Natural killer cell treated with Interleukin-12 subunit alpha and Interleukin-12 subunit beta and Interleukin-15 and Interleukin-18, amount 100 ng/mL, for 72 hours (primary cell): ENCODE measurements around the gene TPMT. TPM values are rescaled to one million over a fixed set of nuclear protein-coding genes. Genes with fewer than 3 reads are reported as not detected.
"Not testable (repeated sequence)": the region's sequence is repeated elsewhere in the genome, so short reads cannot be mapped to it uniquely, and the experiment has no call there.

Source experiments
- ATAC-seq, 2 donors: fragments of 150-1000 bp; cut with Tn5 transposase in 1 of 2; sonication (Bioruptor Pico), chemical (Tn5 transposase) in 1 of 2; 2 replicates each; pipeline ENCODE4 v1.10.0; 2021
- DNase-seq: peaks from one replicate; pipeline ENCODE4 v3.0.0; 2022; ENCODE audit warnings: low spot score
- H3K27ac Mint-ChIP-seq, 2 donors: 1 replicate in 1 of 2; 2 replicates in 1 of 2; pipeline ENCODE4 v1.8.0; 2022; ENCODE audit warnings: mixed read lengths in 2 of 2, mild to moderate bottlenecking in 1 of 2, moderate library complexity in 1 of 2
- H3K27me3 Mint-ChIP-seq, 2 donors: 1 replicate in 1 of 2; 2 replicates in 1 of 2; pipeline ENCODE4 v1.8.0; 2022; ENCODE audit warnings: mixed read lengths in 2 of 2
- H3K36me3 Mint-ChIP-seq: one replicate; pipeline ENCODE4 v1.8.0; 2022; ENCODE audit warnings: mixed read lengths
- H3K4me1 Mint-ChIP-seq, 2 donors: 1 replicate in 1 of 2; 2 replicates in 1 of 2; pipeline ENCODE4 v1.8.0; 2022; ENCODE audit warnings: low read depth in 2 of 2, mixed read lengths in 2 of 2, mild to moderate bottlenecking in 1 of 2
- H3K4me3 Mint-ChIP-seq: one replicate; pipeline ENCODE4 v1.8.0; 2022; ENCODE audit warnings: mixed read lengths
- H3K9me3 Mint-ChIP-seq: 2 replicates; pipeline ENCODE4 v1.8.0; 2022; ENCODE audit warnings: mixed read lengths
- total RNA-seq, 2 donors: library from RNA; stranded (reverse); gene quantifications; one replicate each; pipeline ENCODE4 v1.2.3, GENCODE V29; 2022

TPMT gene
- total RNA-seq, 2 donors from 2014 or later = 10.2 to 14.7 TPM

- H3K36me3 Mint-ChIP-seq = peaks cover 22% of the 10 kb centered on the region
- not testable (repeated sequence) for H3K27ac Mint-ChIP-seq, DNase-seq, H3K4me1 Mint-ChIP-seq, H3K4me3 Mint-ChIP-seq, H3K9me3 Mint-ChIP-seq, H3K27me3 Mint-ChIP-seq, ATAC-seq
Observed at GRCh38 chr6:18176198-18176597, 21.3 kb upstream of the TPMT start.

- ATAC-seq (no peak), DNase-seq (no peak)
- Mint-ChIP-seq H3K4me1 (no peaks in the 10 kb centered on the region), H3K36me3 (peaks cover 32% of the 10 kb centered on the region), H3K27ac (no peak overlapping the region), H3K27me3 (no peaks in the 10 kb centered on the region), H3K4me3 (no peak overlapping the region), H3K9me3 (no peaks in the 10 kb centered on the region)
Observed at GRCh38 chr6:18171871-18172270, 17.0 kb upstream of the TPMT start.

GRCh38 chr6:18168264-18168663 is 13.4 kb upstream of the TPMT start:
- H3K27ac Mint-ChIP-seq = no peak overlapping the region
- H3K4me3 Mint-ChIP-seq = no peak overlapping the region
- H3K4me1 Mint-ChIP-seq = no peaks in the 10 kb centered on the region
- no peak for DNase-seq
- no peaks in the 10 kb centered on the region for H3K9me3 Mint-ChIP-seq
- H3K27me3 Mint-ChIP-seq = no peaks in the 10 kb centered on the region
- no peak for ATAC-seq
- peaks cover 16% of the 10 kb centered on the region for H3K36me3 Mint-ChIP-seq

GRCh38 chr6:18166312-18167036 is 11.6 kb upstream of the TPMT start:
- ATAC-seq = no peak
- no peaks in the 10 kb centered on the region for H3K4me1 Mint-ChIP-seq
- DNase-seq = no peak
- peaks cover 19% of the 10 kb centered on the region for H3K36me3 Mint-ChIP-seq
- no peaks in the 10 kb centered on the region for H3K27me3 Mint-ChIP-seq
- no peak overlapping the region for H3K4me3 Mint-ChIP-seq
- no peaks in the 10 kb centered on the region for H3K9me3 Mint-ChIP-seq
- no peak overlapping the region for H3K27ac Mint-ChIP-seq

GRCh38 chr6:18165751-18166150 is 10.9 kb upstream of the TPMT start:
- Mint-ChIP-seq H3K4me1 (no peaks in the 10 kb centered on the region), H3K27me3 (no peaks in the 10 kb centered on the region), H3K9me3 (no peaks in the 10 kb centered on the region), H3K36me3 (peaks cover 21% of the 10 kb centered on the region), H3K4me3 (no peak overlapping the region), H3K27ac (no peak overlapping the region)
- DNase-seq (no peak), ATAC-seq (no peak)

- no peaks in the 10 kb centered on the region for H3K27me3 Mint-ChIP-seq
- ATAC-seq = no peak
- no peaks in the 10 kb centered on the region for H3K4me1 Mint-ChIP-seq
- H3K27ac Mint-ChIP-seq = no peak overlapping the region
- H3K36me3 Mint-ChIP-seq = peaks cover 11% of the 10 kb centered on the region
- no peaks in the 10 kb centered on the region for H3K9me3 Mint-ChIP-seq
- DNase-seq = no peak
- H3K4me3 Mint-ChIP-seq = no peak overlapping the region
Observed at GRCh38 chr6:18162401-18162800, 7.5 kb upstream of the TPMT start.

GRCh38 chr6:18161431-18161830 is 6.6 kb upstream of the TPMT start:
- Mint-ChIP-seq H3K9me3 (no peaks in the 10 kb centered on the region), H3K4me3 (no peak overlapping the region), H3K27me3 (no peaks in the 10 kb centered on the region), H3K27ac (peak overlapping the region in 1 of 2 donors; percentile 27), H3K4me1 (peaks cover under 1% of the 10 kb centered on the region in 2 donors), H3K36me3 (peaks cover 11% of the 10 kb centered on the region)
- DNase-seq = no peak
- ATAC-seq = no peak

GRCh38 chr6:18160911-18161310 is 6.0 kb upstream of the TPMT start:
- H3K4me3 Mint-ChIP-seq = no peak overlapping the region
- H3K36me3 Mint-ChIP-seq = peaks cover 11% of the 10 kb centered on the region
- peak in 1 of 2 donors; percentile 24 for ATAC-seq
- H3K4me1 Mint-ChIP-seq = peaks cover 5 to 6% of the 10 kb centered on the region in 2 donors
- no peaks in the 10 kb centered on the region for H3K9me3 Mint-ChIP-seq
- peak overlapping the region in 1 of 2 donors; percentile 27 for H3K27ac Mint-ChIP-seq
- no peak for DNase-seq
- H3K27me3 Mint-ChIP-seq = no peaks in the 10 kb centered on the region

- no peaks in the 10 kb centered on the region for H3K27me3 Mint-ChIP-seq
Observed at GRCh38 chr6:18155864-18156421, 1.1 kb upstream of the TPMT start.

GRCh38 chr6:18155150-18155863 is 430 bp upstream of the TPMT start, which contains the start of gene KDM1B:
Gene KDM1B (plus strand): TSS chr6:18155422. CDS start chr6:18159896, 4,474 bp downstream.
- H3K27ac Mint-ChIP-seq = peak within 1 kb of the TSS; percentile 81 to 98
- H3K4me3 Mint-ChIP-seq = peak within 1 kb of the TSS; percentile 99
- DNase-seq = peak; percentile 99
- peak; percentile 98 for ATAC-seq
- peaks cover 5% of the 10 kb centered on the region for H3K36me3 Mint-ChIP-seq
- H3K9me3 Mint-ChIP-seq = no peaks in the 10 kb centered on the region
- H3K27me3 Mint-ChIP-seq = no peaks in the 10 kb centered on the region
- peaks cover 22 to 23% of the 10 kb centered on the region in 2 donors for H3K4me1 Mint-ChIP-seq

More at GRCh38 chr6:18155864-18156421, 1.1 kb upstream of the TPMT start:
- Mint-ChIP-seq H3K27ac (peak overlapping the region; percentile 39 to 80), H3K4me3 (peak overlapping the region; percentile 99), H3K9me3 (no peaks in the 10 kb centered on the region), H3K36me3 (peaks cover 5% of the 10 kb centered on the region), H3K4me1 (peaks cover 22 to 23% of the 10 kb centered on the region in 2 donors)
- no peak for ATAC-seq
- peak; percentile 60 for DNase-seq

GRCh38 chr6:18153311-18153703 is 1.6 kb downstream of the TPMT start:
- DNase-seq (no peak), ATAC-seq (no peak)
- H3K4me3 Mint-ChIP-seq = peak overlapping the region; percentile 71
- peaks cover 23 to 25% of the 10 kb centered on the region in 2 donors for H3K4me1 Mint-ChIP-seq
- no peaks in the 10 kb centered on the region for H3K9me3 Mint-ChIP-seq
- H3K27me3 Mint-ChIP-seq = no peaks in the 10 kb centered on the region
- H3K27ac Mint-ChIP-seq = peak overlapping the region; percentile 80 to 81
- peaks cover 12% of the 10 kb centered on the region for H3K36me3 Mint-ChIP-seq

GRCh38 chr6:18151801-18152200 is 3.1 kb downstream of the TPMT start:
- no peaks in the 10 kb centered on the region for H3K27me3 Mint-ChIP-seq

GRCh38 chr6:18151391-18151790 is 3.5 kb downstream of the TPMT start:
- ATAC-seq, H3K9me3 Mint-ChIP-seq, H3K27me3 Mint-ChIP-seq, H3K4me3 Mint-ChIP-seq, DNase-seq: not testable (repeated sequence)
- H3K27ac Mint-ChIP-seq = peak overlapping the region in 1 of 2 donors; percentile 36
- peaks cover 14% of the 10 kb centered on the region for H3K36me3 Mint-ChIP-seq
- peaks cover 22 to 26% of the 10 kb centered on the region in 2 donors for H3K4me1 Mint-ChIP-seq

More at GRCh38 chr6:18151801-18152200, 3.1 kb downstream of the TPMT start:
- H3K36me3 Mint-ChIP-seq = peaks cover 14% of the 10 kb centered on the region
- H3K9me3 Mint-ChIP-seq = no peaks in the 10 kb centered on the region
- DNase-seq = no peak
- ATAC-seq = no peak
- H3K4me3 Mint-ChIP-seq = no peak overlapping the region
- peak overlapping the region in 1 of 2 donors; percentile 36 for H3K27ac Mint-ChIP-seq
- H3K4me1 Mint-ChIP-seq = peaks cover 23 to 26% of the 10 kb centered on the region in 2 donors
